Superior temporal gyrus (tissue), 1 donor: ENCODE data around the gene SERPINA10.
A peak's percentile ranks its signal among the peaks of the same experiment; 100 is the strongest.

Experiments
- DNase-seq: peaks from one replicate; pipeline ENCODE4 v3.0.0-alpha.2; 2016; ENCODE audit errors: extremely low spot score

Gene SERPINA10, protein sequence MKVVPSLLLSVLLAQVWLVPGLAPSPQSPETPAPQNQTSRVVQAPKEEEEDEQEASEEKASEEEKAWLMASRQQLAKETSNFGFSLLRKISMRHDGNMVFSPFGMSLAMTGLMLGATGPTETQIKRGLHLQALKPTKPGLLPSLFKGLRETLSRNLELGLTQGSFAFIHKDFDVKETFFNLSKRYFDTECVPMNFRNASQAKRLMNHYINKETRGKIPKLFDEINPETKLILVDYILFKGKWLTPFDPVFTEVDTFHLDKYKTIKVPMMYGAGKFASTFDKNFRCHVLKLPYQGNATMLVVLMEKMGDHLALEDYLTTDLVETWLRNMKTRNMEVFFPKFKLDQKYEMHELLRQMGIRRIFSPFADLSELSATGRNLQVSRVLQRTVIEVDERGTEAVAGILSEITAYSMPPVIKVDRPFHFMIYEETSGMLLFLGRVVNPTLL

DNA sequence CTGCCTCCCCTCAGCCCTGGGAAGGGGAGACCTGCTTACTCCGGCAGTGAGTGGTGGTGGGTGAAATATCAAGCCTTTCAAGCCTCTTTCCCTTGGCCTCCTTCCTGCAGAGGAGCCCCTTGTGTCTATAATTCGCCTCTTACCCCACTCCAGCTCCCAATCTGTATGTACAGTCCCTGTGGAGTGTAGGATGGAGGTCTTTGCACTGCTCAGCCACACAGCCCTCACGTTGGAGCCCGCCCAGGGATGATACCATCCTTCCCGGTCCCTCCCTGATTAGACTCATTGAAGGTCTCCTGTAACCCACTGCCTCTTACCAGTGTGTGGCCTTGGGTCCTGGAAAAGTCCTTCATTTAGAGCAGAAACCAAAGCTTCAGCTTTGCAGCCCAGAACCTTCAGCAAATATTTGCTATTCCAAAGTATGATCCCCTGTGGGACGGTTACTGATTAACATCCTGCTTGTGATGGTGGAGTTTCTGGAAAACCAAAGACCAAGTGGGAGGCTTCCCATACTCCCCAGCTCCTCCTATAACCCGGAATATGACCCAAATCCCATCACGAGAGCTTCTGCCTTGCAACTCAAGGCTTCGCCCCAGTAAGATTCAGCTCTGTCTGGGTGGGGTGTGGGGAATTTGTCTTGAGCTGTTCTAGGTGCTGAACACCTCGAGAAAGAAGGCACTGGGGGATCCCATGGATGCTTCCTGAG lies at the start of gene SERPINA10:
Gene SERPINA10 (minus strand): TSS at position 397 of the 706 bp plus-strand sequence. CDS start 2,675 bp downstream, outside the sequence.
- DNase-seq = no peak

DNA sequence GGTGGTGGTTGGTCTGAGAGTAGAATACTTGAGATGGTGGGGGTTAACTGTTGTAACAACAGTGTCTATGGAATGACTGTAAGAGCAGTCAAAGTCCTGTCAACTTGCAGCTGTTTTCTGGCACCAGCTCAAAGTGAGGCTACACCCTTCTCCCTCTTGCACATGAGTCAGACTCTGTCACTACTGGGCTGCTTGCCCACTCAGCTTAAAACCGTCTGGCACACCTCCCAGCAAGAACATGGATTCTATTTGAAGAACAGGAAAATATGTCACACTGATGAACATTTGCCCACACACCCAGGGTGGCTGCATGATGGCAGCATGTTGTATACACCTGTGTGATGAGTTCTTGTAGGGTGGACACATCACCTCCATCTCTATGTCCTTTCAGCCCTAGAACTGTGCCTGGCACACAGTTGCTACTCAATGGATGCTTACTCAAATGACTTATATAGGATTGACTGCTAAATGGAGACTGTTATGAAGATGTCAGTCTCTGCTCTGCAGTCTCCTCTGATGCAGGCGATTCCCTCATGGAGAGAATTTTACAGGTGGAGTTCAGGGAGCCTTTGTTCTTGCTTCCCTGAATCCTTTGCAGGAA lies 49.4 kb upstream of the SERPINA10 start:
- DNase-seq = peak; percentile 77

DNA sequence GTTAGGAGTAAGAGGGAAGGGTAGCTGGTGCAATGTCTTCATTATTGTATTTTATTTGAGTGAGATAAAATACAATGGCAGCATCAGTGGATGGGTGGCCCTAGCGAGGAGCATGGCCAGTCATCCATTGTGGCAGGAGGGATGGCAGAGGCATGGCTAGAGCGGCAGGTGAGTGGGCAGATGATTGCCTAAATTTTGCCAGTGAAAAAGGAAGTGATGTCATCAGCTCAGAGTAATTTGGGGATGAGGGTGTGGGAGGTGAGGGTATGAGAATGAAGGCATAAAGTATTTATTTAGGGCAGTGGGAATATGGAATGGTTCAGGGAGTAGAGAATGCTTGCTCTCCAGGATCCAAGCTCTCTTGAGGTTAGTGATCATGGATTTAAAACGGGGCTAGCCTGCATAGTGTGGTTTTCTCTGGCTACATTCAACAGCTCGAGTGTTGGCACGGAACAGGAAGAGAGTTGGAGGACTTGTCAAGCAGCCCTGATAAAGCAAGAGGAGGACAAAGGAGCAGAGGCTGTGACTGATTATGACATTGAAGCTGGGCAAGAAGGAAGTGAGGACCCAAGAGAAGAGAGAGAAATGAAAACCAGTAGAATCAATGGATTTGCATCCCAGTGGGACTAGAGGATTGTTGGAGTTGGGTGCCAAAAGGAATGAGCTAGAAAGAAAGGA lies 48.7 kb upstream of the SERPINA10 start:
- DNase-seq = no peak

DNA sequence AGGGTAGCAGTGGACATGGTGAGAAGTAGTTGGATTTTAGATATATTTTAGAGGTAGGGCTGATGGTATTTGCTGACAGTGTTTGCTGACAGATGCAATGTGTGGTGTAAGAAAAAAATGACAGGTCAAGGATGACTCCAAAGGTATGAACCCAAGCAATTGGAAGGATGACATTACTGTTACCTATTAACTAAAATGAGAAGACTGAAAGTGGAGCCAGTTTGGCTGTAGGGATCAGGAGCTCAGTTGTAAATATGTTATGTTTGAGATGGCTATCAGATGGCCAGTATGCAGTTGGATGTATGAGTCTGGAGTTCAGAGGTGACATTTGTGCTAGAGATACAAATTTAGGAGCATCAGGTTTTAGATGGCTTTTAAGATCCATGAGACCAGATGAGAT lies 47.5 kb upstream of the SERPINA10 start:
- DNase-seq = no peak

DNA sequence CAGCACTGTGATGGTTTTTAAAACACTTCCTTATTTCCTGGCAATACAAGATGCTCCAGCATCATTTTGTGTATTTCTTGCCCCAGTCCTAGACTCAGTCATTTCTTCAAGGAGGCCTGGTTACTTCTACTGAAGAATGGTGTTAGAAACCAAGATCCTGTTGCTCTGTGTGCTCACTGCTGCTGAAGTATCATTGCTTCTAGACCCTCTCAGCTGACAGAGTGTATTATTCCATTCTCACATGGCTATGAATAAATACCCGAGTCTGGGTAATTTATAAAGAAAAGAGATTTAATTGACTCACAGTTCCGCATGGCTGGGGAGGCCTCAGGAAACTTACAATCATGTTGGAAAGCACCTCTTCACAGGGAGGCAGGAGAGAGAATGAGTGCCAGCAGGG lies 45.0 kb upstream of the SERPINA10 start:
- no peak for DNase-seq

DNA sequence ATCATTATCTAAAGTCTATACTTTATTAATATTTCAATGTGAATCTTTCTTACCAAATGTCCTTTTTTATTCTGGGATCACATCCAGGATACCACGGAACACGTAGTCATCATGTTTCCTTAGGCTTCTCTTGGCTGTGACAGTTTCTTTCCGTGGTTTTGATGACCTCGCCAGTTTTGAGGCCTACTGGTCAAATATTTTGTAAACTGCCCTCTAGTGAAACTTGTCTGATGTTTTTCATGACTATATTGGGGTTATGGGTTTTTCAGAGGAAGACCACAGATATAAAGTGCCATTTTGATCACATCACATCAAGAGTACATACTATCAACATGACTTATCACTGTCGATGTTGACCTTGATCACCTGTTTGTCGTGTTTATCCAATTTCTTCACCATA lies 44.2 kb upstream of the SERPINA10 start:
- DNase-seq = no peak

DNA sequence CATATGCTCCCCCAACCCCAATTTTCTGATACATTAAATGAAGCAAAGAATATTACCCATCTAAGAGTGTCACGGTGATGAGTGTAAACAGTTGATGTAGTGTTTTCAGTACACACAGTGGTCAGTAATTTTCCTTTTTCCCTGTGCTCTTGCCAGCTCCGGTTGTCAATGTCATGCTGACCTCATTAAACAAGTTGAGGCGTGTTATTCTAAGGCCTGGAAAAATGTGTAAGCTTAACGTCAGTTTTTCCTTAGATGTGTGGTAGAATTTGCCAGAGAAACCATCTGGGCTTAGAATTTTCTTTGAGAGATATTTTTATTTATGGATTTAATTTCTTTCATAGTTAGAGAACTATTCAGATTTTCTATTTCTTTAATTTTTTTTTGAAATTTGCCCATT lies 41.8 kb upstream of the SERPINA10 start:
- no peak for DNase-seq

DNA sequence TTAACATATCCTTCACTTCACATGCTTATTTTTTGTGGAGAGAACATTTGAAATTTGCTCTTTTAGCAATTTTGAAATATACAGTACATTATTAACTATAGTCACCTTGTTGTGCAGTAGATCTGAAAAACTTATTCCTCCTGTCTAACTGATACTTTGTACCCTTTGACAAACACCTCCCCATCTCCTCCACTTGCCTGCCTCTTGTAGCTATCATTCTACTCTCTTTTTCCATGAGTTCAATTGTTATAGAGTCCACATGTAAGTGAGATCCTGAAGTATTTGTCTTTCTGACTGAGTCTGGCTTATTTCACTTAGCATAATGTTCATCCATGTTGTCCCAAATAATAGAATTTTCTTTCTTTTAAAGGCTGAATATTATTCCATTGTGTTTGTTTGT lies 39.5 kb upstream of the SERPINA10 start:
- DNase-seq = no peak

DNA sequence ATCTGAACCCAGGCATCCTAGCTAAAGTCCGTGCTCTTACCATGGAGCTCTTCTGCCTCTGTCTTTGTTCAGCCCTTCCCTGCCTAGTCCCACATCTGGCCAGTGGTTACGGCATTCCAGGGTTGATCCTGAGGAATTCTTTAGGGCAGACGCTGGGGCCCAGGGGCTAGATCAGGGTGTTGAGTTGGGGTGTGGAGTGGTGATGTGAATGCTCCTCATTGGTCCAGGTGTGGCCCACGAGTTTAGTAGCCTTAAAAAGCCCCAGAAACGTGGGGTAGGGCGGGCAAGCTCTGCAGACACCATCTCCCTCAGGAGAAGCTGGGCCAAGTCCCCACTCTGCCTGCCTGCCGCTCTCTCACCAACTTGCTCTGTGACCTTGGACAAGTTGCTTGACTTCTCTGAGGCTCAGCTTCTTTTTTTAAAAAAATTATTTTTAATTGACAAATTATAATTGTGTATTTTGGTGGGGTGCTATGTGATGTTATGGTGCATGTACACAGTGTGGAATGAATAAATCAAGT lies 39.1 kb upstream of the SERPINA10 start:
- DNase-seq = no peak

DNA sequence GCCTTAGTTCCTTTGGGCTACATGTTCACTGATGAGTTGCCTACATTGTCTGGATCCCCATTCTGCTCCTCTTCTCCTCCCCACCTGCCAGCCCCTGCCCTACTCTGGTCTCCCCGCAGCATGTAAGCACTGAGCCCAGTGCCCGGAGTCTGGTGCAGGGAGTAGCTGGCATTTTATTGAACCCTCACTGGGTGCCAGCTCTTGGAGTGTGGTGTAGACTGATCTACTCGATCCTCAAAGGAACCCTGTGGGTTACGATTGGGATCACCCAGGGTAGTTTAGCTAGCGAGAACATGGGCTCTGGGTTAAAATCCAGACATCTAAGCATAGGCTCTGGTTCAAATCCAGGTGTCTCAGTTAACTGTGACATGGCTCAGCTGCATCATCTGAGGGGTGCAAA lies 38.4 kb upstream of the SERPINA10 start:
- DNase-seq = no peak

DNA sequence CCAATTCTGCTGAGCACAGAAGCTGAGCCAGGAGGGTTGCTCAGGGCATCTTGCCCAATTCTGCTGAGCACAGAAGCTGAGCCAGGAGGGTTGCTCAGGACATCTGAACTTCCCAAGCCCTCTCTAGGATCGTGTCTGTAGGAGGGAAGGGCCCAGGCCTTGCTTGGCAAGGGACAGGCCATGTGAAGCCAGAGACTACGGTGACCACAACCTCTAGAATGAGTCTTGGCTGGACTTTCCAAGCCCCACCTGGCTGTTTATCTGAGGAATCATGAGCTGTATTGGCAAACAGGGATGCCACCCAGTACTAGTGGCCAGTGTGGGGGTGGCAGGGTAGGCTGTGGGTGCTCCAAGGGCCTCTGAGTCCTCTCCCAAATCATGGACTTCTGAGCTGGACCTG lies 37.8 kb upstream of the SERPINA10 start:
- no peak for DNase-seq

DNA sequence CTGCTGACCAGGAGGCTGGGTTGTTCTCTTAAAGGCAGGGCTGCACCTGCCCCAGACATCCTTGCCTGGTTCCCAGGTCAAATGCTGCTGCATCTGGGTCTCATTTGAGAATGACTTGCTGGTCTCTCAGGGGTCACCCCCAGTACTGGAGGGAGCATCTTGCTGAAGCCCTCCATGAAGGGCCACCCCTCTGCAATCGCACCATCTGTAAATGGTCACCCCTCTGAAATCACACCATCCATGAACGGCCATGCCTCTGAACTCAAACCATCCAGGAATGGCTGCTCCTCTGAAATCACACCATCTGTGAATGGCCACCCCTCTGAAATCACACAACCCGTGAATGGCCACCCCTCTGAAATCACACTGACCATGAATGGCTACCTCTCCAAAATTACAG lies 37.4 kb upstream of the SERPINA10 start:
- DNase-seq = no peak

DNA sequence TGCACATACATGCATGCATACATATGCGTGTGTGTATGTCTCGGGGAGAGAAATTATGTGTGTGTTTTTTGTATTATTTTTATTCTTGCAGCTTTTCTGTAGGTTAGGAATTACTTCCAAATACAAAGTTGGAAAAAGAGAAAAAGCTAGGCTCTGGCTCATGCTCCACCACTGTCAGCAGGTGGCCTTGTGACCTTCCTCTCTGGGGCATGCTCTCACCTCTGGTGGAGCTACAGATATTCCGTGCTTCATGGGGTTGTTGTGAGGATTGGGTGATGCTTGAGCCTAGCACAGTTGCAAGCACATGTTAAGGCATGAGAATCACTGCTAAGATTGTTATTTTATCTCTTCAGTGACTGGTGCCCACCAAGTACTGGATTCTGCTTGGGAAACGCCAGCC lies 36.8 kb upstream of the SERPINA10 start:
- DNase-seq = no peak

DNA sequence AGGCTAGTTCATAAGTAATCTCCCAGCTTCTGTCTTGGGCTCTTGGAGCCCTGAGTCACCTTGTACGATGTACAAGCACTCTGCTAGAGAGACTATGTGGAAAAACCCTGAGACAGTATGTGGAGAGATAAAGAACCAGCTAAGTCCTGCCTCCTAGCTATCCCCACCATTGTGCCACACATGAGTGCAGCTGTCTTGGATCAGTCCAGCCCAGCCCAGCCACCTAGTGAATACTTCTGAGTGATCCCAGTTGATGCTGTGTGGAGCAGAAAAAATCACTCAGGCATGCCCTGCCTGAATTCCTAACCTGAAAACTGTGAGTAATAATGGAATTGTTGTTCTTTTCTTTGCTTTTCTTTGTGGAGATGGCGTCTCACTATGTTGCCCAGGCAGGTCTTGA lies 35.1 kb upstream of the SERPINA10 start:
- no peak for DNase-seq

DNA sequence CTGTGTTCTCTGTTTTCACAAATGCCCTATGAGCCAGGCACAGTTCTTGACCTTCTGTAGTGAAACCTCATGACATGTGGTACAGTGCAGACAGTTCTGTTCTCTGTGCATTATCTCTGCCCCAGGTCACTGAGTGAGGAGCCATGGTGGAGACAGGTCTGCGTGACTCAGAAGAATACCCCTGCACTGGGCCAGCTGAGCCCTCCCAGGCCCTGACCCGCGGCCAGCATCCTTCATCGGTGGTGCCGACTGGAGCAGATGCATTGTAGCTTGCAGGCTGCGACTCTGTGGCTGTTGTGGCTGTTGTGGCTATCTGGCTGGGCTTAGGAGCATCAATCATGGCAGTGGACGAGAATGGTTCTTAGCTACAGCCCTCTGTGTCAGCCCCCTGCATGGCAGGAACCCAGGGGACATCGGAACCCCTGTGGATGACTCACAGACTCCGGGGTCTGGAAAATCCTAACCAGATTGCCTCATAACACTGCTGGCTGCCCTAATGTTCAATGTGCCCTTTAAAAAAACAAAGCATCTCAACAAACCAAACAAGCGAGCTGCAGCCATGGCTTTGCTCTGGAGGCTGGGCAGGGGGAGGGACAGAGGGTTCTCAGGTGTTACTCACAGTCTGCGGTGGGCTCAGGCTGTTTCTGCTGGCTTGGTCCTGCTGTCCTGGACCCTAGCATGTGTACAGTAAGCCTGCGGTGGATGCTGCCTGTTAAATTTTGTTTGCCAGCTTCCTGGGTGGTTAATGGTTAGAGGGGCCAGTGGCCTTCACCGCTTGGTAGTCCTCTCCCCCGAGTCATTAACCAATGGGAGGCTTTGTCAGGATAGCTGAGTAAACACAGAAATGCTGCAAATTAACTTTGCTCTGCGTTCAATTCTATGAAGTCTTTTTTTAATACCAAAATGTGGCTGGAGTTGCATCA lies 29.8 kb upstream of the SERPINA10 start, which contains the start of gene SERPINA6:
Gene SERPINA6 (minus strand): TSS at position 689 of the 923 bp plus-strand sequence. CDS start 8,688 bp downstream, outside the sequence.
- DNase-seq = no peak

DNA sequence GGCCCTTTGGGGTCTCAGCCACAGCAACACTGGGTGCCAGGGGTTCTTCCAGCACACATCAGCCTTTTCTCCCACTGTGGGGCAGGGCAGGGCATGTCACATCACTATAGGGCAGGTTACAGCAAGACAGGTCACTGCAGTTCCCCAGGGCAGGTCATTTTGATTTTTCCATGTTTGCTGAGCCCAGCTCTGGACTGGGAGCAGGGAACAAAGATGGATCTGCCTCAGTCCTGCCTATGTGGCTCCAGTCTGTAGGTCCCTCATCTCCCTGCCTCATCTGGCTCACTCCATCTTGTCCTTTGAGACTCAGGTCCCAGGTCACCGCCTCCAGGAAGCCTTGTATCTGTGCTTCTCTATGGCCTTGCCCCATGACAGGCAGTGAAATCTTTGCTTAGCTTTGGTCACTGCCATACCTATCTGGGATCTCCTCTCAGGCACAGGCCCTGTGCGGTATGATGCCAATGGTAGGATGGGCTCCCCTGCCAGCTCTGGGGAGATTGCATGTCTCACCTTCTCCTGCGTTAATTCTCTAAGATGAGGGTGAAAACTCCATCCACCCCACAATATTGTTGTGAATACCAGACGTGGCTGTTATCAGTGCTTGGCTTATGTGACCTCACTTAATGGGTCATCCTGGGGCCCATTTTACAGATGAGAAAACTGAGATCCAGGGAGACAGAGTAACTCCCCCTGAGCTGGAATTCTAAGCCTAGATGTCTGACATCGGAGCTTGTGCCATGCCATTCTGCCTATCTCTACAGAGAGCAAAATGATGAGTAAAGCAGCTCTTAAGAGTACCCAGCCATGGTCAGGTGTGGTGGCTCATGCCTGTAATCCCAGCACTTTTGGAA lies 28.6 kb upstream of the SERPINA10 start:
- DNase-seq = no peak

DNA sequence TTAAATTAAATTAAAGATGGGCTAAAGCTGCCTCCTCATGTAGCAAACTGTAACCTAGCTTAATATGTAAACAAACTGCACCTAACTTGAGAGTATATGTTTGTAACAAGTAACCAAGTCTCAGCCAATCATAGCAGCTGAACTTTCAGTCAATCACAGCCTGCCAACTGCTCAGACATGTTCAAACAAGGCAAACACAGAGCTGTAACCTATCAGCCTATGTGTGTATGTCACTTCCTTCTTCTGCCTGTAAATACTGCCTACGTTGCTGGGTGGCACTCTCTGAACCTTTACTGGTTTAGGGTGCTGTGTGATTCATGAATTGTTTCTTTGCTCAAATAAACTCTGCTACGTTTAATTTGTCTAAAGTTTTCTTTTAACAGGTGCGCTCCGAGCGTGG lies 27.2 kb upstream of the SERPINA10 start:
- DNase-seq = no peak

DNA sequence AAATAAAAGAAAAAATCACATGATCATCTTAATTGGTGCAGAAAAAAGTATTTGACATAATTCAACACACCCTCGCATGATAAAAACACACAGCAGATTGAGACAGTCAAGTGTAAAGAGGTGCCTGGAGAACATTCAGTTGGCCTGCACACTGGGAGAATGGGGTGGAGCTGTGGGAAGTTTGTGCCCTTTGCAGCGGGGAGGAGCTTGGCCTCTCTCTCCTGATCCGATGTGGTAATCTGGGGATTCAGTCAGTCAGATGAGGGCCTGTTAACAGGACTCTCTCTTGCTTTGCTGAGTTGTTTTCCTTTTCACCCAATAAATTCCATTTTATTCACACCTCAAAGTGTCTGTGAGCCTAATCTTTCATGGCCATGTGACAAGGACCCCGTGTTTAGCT lies 24.2 kb upstream of the SERPINA10 start:
- no peak for DNase-seq

DNA sequence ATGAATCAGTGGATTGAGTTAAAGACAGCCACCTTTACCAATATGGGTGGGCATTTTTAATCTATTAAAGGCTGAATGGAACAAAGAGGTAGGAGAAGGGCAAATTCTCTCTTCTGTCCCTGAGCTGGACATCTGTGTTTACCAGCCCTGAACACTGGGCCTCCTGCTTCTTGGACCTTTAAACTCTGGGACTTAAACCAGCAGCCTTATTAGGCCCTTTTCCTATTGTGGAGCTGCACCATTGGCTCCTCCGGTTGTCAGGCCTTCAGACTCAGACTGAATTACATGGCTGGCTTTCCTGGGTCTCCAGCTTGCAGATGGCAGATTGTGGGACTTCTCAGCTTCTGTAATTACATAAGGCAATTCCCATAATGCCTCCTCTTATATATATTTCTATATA lies 23.6 kb upstream of the SERPINA10 start:
- no peak for DNase-seq

DNA sequence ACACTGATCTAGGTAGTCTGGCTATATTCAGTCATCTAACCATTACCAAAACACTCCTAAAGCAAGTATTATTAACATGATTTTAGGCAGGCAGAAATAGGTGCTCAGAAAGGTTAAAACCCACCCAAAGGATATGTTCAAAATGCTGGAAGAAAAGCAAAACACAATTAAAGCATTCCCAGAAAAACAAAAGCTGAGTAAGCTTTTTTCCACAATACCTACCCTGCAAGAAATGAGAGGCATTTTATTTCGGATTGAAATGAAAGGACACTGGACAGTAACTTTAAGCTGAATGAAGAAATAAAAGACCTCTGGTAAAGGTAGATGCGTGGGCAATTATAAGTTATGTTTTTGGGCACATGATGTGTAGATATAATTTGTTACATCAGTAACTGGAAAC lies 21.8 kb upstream of the SERPINA10 start:
- DNase-seq = no peak
